HG03095 (cell line): ENCODE data around the gene RNASE9.
"Not testable (repeated sequence)": the region's sequence is repeated elsewhere in the genome, so short reads cannot be mapped to it uniquely, and the experiment has no call there.

Source experiments
- ATAC-seq: cut with Tn5 transposase; IDR thresholded peaks from one replicate; pipeline ENCODE4 v1.9.1; 2021; ENCODE audit warnings: moderate library complexity; ENCODE audit not compliant: unreplicated experiment

The RNASE9 gene

DNA sequence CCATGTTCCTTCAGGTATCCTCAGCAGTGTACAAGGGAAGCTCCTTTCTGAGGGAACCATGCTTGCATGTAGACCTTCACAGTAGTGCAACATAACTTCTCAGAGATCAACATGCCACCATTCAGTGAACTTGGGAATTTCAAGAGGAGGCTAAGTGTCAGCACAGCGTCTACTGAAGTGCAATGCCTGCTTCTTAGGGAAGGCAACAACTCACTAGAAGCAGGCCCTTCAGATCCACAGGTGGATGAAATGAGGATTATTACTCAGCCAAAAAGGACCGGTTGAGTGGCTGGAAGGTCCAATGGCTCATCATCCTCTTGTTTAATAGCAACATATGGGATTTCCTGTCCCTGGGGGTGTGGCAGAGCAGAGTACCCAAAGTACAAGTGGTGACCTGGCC lies 36.8 kb downstream of the RNASE9 start:
- ATAC-seq = no peak

DNA sequence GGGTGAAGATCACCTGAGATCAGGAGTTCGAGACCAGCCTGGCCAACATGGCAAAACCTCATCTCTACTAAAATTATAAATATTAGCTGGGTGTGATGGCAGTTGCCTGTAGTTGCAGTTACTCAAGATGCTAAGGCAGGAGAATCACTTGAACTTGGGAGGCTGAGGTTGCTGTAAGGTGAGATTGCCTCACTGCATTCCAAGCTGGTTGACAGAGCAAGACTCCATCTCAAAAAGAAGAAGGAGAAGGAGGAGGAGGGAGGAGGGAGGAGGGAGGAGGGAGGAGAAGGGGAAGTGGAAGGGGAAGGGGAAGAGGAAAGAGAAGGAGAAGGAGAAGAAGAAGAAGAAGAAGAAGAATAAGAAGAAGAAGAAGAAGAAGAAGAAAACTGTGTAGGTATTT lies 38.5 kb downstream of the RNASE9 start:
- ATAC-seq = no peak

DNA sequence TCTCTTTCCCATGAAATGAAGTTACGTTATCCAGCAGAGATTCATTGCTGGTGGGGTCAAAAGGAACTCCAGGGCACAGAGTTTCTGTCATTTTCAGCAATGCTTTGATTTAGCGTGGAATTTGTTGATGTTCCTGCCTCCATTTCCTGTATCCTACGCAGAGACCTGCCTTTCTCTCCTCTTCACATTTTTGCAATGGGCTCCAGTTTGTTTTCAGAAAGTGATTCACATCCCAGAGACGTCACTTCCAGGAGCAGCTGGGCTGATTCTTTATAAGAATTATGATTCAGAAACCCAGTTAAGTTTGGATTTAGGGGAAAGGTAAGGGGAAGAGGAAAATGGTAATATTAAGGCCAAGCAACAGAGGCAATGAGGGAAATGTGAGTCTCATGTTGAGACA lies 43.9 kb downstream of the RNASE9 start:
- ATAC-seq = no peak

DNA sequence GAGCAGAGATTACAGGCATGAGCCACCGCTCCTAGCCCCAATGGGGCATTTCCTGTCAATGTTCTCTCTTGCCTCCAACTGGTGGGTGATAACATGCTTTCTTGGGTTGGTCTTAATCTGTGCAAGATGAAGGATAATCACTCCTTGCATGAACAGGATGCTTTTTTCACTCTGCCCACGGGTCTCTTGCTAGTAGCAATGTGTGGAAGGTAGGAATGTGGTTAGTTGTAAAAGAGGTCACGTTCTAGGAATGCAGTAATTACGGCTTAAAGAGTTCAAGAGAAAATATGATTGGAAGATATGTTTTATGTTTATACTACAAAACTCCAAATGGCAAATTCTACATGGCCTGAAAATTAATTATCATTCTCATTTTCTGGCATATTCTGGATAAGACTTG lies 45.0 kb downstream of the RNASE9 start:
- ATAC-seq = no peak

DNA sequence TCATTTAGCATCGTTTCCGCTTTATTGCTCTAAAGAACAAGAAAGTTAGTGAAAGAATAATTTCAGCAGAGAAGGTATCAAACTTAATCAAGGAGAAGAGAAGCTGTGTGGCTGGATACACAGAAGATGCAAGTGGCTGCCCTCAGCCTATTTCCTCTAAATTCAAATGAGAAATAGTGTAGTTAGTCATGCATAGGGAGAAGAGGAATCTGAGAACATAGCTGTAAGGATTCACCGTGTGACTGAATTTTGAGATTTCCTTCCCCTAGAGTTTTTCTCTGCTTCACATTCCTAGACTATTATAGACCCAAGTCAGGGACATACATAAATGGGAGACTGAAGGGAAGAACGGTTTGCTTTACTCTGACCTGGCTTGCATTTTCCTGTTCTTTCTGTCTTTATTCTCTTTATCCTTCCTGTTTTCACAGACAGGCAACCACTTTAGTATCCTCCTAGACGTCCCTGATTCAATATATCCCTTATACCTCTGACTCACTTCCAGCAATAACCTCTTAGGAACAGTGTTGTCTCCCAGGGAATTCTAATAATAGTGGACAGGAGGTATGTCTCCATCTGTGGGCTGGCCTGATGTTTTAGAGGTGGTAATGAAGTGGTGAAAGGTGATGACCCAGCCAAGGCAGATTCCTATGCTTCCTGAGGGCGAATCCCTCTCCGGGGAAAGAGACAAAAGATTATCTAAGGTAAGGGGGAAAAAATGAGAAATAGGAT lies 48.5 kb downstream of the RNASE9 start:
- ATAC-seq = no peak

DNA sequence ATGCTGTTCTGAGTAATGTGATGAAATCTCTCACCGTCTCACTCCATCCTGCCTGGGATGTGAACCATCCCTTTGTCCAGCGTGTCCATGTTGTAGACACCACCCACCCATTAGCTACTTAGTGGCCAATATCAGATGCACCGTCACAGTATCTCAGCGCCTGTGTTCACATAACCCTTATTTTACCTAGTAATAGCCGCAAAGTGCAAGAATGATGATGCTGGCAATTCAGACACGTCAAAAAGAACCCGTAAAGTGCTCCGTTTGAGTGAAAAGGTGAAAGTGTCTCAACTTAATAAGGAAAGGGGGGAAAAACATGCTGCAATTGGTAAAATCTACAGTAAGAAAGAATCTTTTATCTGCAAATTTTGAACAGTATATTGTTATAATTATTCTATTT lies 52.5 kb downstream of the RNASE9 start:
- ATAC-seq = no peak

DNA sequence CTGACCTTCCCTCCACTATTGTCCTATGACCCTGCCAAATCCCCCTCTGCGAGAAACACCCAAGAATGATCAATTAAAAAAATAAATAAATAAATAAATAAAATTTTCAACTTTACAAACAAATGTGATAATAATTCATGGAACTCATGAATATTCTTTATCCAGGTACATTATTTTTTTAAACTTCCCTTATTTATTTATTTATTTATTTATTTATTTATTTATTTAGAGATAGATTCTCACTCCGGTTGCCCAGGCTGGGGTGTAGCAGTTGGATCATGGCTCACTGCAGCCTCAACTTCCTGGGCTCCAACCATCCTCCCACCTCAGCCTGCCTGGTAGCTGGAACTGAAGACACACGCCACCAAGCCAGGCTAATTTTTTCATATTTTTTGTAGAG lies 53.3 kb downstream of the RNASE9 start:
- ATAC-seq = not testable (repeated sequence)

DNA sequence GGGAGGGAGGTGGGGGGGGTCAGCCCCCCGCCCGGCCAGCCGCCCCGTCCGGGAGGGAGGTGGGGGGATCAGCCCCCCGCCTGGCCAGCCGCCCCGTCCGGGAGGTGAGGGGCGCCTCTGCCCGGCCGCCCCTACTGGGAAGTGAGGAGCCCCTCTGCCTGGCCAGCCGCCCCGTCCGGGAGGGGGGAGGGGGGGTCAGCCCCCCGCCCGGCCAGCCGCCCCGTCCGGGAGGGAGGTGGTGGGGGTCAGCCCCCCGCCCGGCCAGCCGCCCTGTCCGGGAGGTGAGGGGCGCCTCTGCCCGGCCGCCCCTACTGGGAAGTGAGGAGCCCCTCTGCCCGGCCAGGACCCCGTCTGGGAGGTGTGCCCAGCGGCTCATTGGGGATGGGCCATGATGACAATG lies 54.1 kb downstream of the RNASE9 start:
- not testable (repeated sequence) for ATAC-seq

DNA sequence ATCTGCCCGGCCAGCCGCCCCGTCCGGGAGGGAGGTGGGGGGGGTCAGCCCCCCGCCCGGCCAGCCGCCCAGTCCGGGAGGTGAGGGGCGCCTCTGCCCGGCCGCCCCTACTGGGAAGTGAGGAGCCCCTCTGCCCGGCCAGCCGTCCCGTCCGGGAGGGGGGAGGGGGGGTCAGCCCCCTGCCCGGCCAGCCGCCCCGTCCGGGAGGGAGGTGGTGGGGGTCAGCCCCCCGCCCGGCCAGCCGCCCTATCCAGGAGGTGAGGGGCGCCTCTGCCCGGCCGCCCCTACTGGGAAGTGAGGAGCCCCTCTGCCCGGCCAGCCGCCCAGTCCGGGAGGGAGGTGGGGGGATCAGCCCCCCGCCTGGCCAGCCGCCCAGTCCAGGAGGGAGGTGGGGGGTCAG lies 54.6 kb downstream of the RNASE9 start:
- ATAC-seq = not testable (repeated sequence)
